Activated naive CD8-positive, alpha-beta T cell treated with anti-CD3 and anti-CD28 coated beads, Interleukin-2, amount 10 ng/mL, durations not matched to agents 7 days and 5 days (primary cell): ENCODE results near the gene GOT1. TPM values are rescaled to one million over a fixed set of nuclear protein-coding genes. Genes with fewer than 3 reads are reported as not detected.

ENCODE experiments used
- ATAC-seq: fragments of 150-1000 bp; cut with Tn5 transposase; one replicate; pipeline ENCODE4 v1.10.0; 2021; ENCODE audit warnings: low read depth, moderate library complexity
- POLR2A ChIA-PET: fragments of 350-600 bp; sonication (Branson Sonifier 250); formaldehyde crosslinking; loops from one replicate; lab custom pipeline; 2021; ENCODE audit warnings: antibody characterized with exemption; lab: Charles Lee
- DNase-seq: peaks from one replicate; pipeline ENCODE4 v3.0.0; 2021
- H3K27ac Mint-ChIP-seq: one replicate; pipeline ENCODE4 v1.8.0; 2022; ENCODE audit warnings: mild to moderate bottlenecking, mixed read lengths
- H3K27me3 Mint-ChIP-seq: one replicate; pipeline ENCODE4 v1.8.0; 2022; ENCODE audit warnings: mild to moderate bottlenecking, moderate library complexity, mixed read lengths
- H3K36me3 Mint-ChIP-seq: one replicate; pipeline ENCODE4 v1.8.0; 2021; ENCODE audit warnings: mild to moderate bottlenecking, mixed read lengths
- H3K4me1 Mint-ChIP-seq: one replicate; pipeline ENCODE4 v1.8.0; 2021; ENCODE audit warnings: mixed read lengths
- H3K4me3 Mint-ChIP-seq: one replicate; pipeline ENCODE4 v1.8.0; 2022; ENCODE audit warnings: mild to moderate bottlenecking, moderate library complexity, mixed read lengths
- H3K9me3 Mint-ChIP-seq: one replicate; pipeline ENCODE4 v1.8.0; 2021; ENCODE audit warnings: mixed read lengths
- total RNA-seq, 2 experiments: library from RNA; stranded (reverse); gene quantifications; one replicate each; pipeline ENCODE4 v1.2.3, GENCODE V29; 2021

GOT1 gene
- total RNA-seq, 2 experiments from 2014 or later = 22.6 to 24.0 TPM

- ATAC-seq (no peak), DNase-seq (no peak)
- no peak overlapping the region for H3K4me3 Mint-ChIP-seq
- H3K4me1 Mint-ChIP-seq = no peaks in the 10 kb centered on the region
- POLR2A ChIA-PET = no interaction called here
- H3K27ac Mint-ChIP-seq = no peak overlapping the region
- H3K36me3 Mint-ChIP-seq = no peaks in the 10 kb centered on the region
- H3K27me3 Mint-ChIP-seq = peaks cover 31% of the 10 kb centered on the region
- H3K9me3 Mint-ChIP-seq = no peaks in the 10 kb centered on the region
Observed at GRCh38 chr10:99353182-99353581, 77.2 kb downstream of the GOT1 start.

- no peak overlapping the region for H3K27ac Mint-ChIP-seq
- H3K36me3 Mint-ChIP-seq = no peaks in the 10 kb centered on the region
- H3K27me3 Mint-ChIP-seq = peaks cover 14% of the 10 kb centered on the region
- no peaks in the 10 kb centered on the region for H3K4me1 Mint-ChIP-seq
- H3K4me3 Mint-ChIP-seq = no peak overlapping the region
- ATAC-seq (no peak), DNase-seq (no peak)
- no peaks in the 10 kb centered on the region for H3K9me3 Mint-ChIP-seq
- POLR2A ChIA-PET = no interaction called here
Observed at GRCh38 chr10:99347672-99348071, 82.8 kb downstream of the GOT1 start.

Other genes starting within 250 kb of the GOT1 start
- gene HPSE2, start 194.8 kb downstream of the GOT1 start, total RNA-seq = under 1 TPM; 0.14 to 0.28 TPM
- gene CNNM1, start 101.3 kb downstream of the GOT1 start, total RNA-seq = under 1 TPM; 0.26 to 0.50 TPM
- not detected for gene NKX2-3, start 102.3 kb upstream of the GOT1 start, total RNA-seq
- gene SLC25A28, start 189.8 kb upstream of the GOT1 start, total RNA-seq = 10 to 100 TPM; 77.2 to 84.7 TPM
- 1 to 10 TPM; 3.3 to 3.5 TPM for gene ENTPD7, start 228.9 kb upstream of the GOT1 start, total RNA-seq